HEK293 (cell line): ENCODE measurements around the gene PLAU.

Experiments used
- CTCF ChIA-PET: fragments of 350-600 bp; formaldehyde crosslinking; extraction: SDS; loops from one replicate; lab custom pipeline; 2021; ENCODE audit warnings: antibody characterized with exemption; lab: Yijun Ruan, JAX
- POLR2A ChIA-PET: fragments of 300-600 bp; formaldehyde crosslinking; extraction: SDS; loops from one replicate; lab custom pipeline; 2020; ENCODE audit warnings: antibody characterized with exemption, inconsistent platforms; lab: Yijun Ruan, JAX
- H3K27ac ChIP-seq: fragments of 200-500 bp; sonication (Bioruptor generic); 2 replicates; pipeline ENCODE4 v1.5.1; 2014; ENCODE audit warnings: low read depth, low read length, control low read depth, inconsistent platforms; ENCODE audit errors: extremely low read depth
- H3K36me3 ChIP-seq, 2 experiments: fragments of 200-500 bp in 1 of 2; sonication (Bioruptor generic) in 1 of 2; 1 replicate in 1 of 2; 2 replicates in 1 of 2; pipeline ENCODE4 v1.5.1; 2014 to 2017; ENCODE audit warnings: inconsistent platforms in 2 of 2, low read length in 2 of 2; ENCODE audit not compliant: control insufficient read depth in 2 of 2, insufficient read depth in 1 of 2
- H3K4me1 ChIP-seq: fragments of 200-500 bp; sonication (Bioruptor generic); 2 replicates; pipeline ENCODE4 v1.5.1; 2014; ENCODE audit warnings: mild to moderate bottlenecking, low read length, inconsistent platforms; ENCODE audit not compliant: control insufficient read depth, insufficient read depth
- H3K4me3 ChIP-seq: 2 replicates; pipeline ENCODE4 v1.5.1; 2011; ENCODE audit warnings: low read depth, mild to moderate bottlenecking, control low read depth, low read length, moderate library complexity
- H3K9me3 ChIP-seq: fragments of 200-500 bp; sonication (Bioruptor generic); 2 replicates; pipeline ENCODE4 v1.5.1; 2014; ENCODE audit warnings: low read depth, low read length, inconsistent platforms; ENCODE audit not compliant: control insufficient read depth, insufficient read depth
- FEZF1 ChIP-seq: fragments of 450-650 bp; formaldehyde crosslinking; IDR thresholded peaks from 2 replicates; pipeline ENCODE4 v1.5.1; 2016; ENCODE audit warnings: missing biosample characterization, missing genetic modification characterization
- REPIN1 ChIP-seq: fragments of 450-650 bp; formaldehyde crosslinking; IDR thresholded peaks from 2 replicates; pipeline ENCODE4 v1.5.1; 2017; ENCODE audit warnings: missing biosample characterization, missing genetic modification characterization, low read depth
- SP2 ChIP-seq: fragments of 450-650 bp; formaldehyde crosslinking; IDR thresholded peaks from 2 replicates; pipeline ENCODE4 v1.5.1; 2016; ENCODE audit warnings: missing biosample characterization, missing genetic modification characterization
- ZBTB7A ChIP-seq: fragments of 450-650 bp; formaldehyde crosslinking; IDR thresholded peaks from 2 replicates; pipeline ENCODE4 v1.5.1; 2016; ENCODE audit warnings: low read depth, missing biosample characterization, missing genetic modification characterization
- ZFP41 ChIP-seq: fragments of 450-650 bp; formaldehyde crosslinking; IDR thresholded peaks from 2 replicates; pipeline ENCODE4 v1.5.1; 2016; ENCODE audit warnings: missing biosample characterization, missing genetic modification characterization, borderline replicate concordance
- ZNF132 ChIP-seq: fragments of 450-650 bp; formaldehyde crosslinking; IDR thresholded peaks from 2 replicates; pipeline ENCODE4 v1.5.1; 2017; ENCODE audit warnings: missing biosample characterization, missing genetic modification characterization, borderline replicate concordance
- ZNF19 ChIP-seq: fragments of 450-650 bp; formaldehyde crosslinking; IDR thresholded peaks from 2 replicates; pipeline ENCODE4; 2016; ENCODE audit warnings: missing biosample characterization, missing genetic modification characterization, low read depth
- ZNF223 ChIP-seq: fragments of 450-650 bp; formaldehyde crosslinking; IDR thresholded peaks from 2 replicates; pipeline ENCODE4 v1.5.1; 2016; ENCODE audit warnings: missing biosample characterization, missing genetic modification characterization
- ZNF341 ChIP-seq: fragments of 450-650 bp; formaldehyde crosslinking; IDR thresholded peaks from 2 replicates; pipeline ENCODE4; 2016; ENCODE audit warnings: low read depth, missing biosample characterization, missing genetic modification characterization
- ZNF366 ChIP-seq: fragments of 450-650 bp; formaldehyde crosslinking; conservative IDR thresholded peaks from 2 replicates; pipeline ENCODE4 v1.5.1; 2016; ENCODE audit warnings: missing biosample characterization, missing genetic modification characterization
- ZNF37A ChIP-seq: fragments of 450-650 bp; IDR thresholded peaks from 2 replicates; pipeline ENCODE4 v1.5.1; 2018; ENCODE audit warnings: missing biosample characterization, missing genetic modification characterization
- ZNF501 ChIP-seq: fragments of 450-650 bp; formaldehyde crosslinking; IDR thresholded peaks from 2 replicates; pipeline ENCODE4 v1.5.1; 2016; ENCODE audit warnings: missing biosample characterization, missing genetic modification characterization
- ZNF600 ChIP-seq: fragments of 450-650 bp; formaldehyde crosslinking; IDR thresholded peaks from 2 replicates; pipeline ENCODE4 v1.5.1; 2016; ENCODE audit warnings: missing biosample characterization, missing genetic modification characterization
- ZNF670 ChIP-seq: fragments of 450-650 bp; formaldehyde crosslinking; IDR thresholded peaks from 2 replicates; pipeline ENCODE4 v1.5.1; 2016; ENCODE audit warnings: missing biosample characterization, missing genetic modification characterization, low read depth
- ZNF791 ChIP-seq: fragments of 450-650 bp; formaldehyde crosslinking; IDR thresholded peaks from 2 replicates; pipeline ENCODE4 v1.5.1; 2016; ENCODE audit warnings: missing biosample characterization, missing genetic modification characterization
- ZNF843 ChIP-seq: fragments of 450-650 bp; formaldehyde crosslinking; IDR thresholded peaks from 2 replicates; pipeline ENCODE4 v1.5.1; 2016; ENCODE audit warnings: missing biosample characterization, missing genetic modification characterization
- TF ChIP-seq, protein P1 (sequence below): fragments of 450-650 bp; formaldehyde crosslinking; IDR thresholded peaks from 2 replicates; pipeline ENCODE4 v1.5.1; 2017; ENCODE audit warnings: missing biosample characterization, mild to moderate bottlenecking, missing genetic modification characterization, moderate library complexity
- TF ChIP-seq, protein P2 (sequence below): fragments of 450-650 bp; formaldehyde crosslinking; IDR thresholded peaks from 2 replicates; pipeline ENCODE4 v1.5.1; 2016; ENCODE audit warnings: missing biosample characterization, missing genetic modification characterization
- TF ChIP-seq, protein P3 (sequence below): fragments of 450-650 bp; formaldehyde crosslinking; IDR thresholded peaks from 2 replicates; pipeline ENCODE4 v1.5.1; 2016; ENCODE audit warnings: missing biosample characterization, missing genetic modification characterization, borderline replicate concordance
- TF ChIP-seq, protein P4 (sequence below): fragments of 450-650 bp; formaldehyde crosslinking; IDR thresholded peaks from 2 replicates; pipeline ENCODE4 v1.5.1; 2016; ENCODE audit warnings: missing biosample characterization, missing genetic modification characterization
- TF ChIP-seq, protein P5 (sequence below): fragments of 450-650 bp; formaldehyde crosslinking; IDR thresholded peaks from 2 replicates; pipeline ENCODE4 v1.5.1; 2016; ENCODE audit warnings: missing biosample characterization, missing genetic modification characterization

PLAU gene

DNA sequence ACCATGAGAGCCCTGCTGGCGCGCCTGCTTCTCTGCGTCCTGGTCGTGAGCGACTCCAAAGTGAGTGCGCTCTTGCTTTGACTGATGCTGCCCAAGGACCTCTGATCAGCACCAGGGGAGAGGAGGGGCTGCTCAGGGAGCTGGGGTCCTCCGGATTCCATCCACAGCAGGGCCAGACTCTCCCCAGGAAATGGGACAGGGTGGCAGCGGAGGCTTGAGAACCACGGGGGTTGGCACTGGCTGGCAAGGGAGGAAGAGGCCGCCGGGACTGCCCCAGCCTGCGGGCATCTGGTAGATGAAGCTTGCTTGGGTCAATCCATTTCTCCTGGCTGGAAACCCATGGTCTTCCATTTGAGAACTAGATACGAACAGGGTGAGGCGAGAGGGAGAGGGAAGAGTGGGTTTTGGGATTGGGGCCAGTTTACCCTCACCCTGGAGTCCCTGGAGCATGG, 647 bp downstream of the PLAU start:
- POLR2A ChIA-PET, result no interaction called here
- no peak overlapping the region; the same call in 1 of the 2 replicates for H3K27ac ChIP-seq
- CTCF ChIA-PET, result interaction anchor here (0.7 kb wide), 1 partner anchor 29 kb away, joined by 4 read pairs; no protein-coding TSS in a partner anchor
- TF ChIP-seq ZNF341 (tag by site-specific recombination) (no peak), ZNF600 (tag by site-specific recombination) (0 out of 2 replicates have a peak, but pooled peaks have one; percentile 5), ZNF843 (tag by site-specific recombination) (no peak), SP2 (no peak), ZNF501 (no peak), ZNF37A (tag by site-specific recombination) (no peak)
- TF ChIP-seq, protein P1, sequence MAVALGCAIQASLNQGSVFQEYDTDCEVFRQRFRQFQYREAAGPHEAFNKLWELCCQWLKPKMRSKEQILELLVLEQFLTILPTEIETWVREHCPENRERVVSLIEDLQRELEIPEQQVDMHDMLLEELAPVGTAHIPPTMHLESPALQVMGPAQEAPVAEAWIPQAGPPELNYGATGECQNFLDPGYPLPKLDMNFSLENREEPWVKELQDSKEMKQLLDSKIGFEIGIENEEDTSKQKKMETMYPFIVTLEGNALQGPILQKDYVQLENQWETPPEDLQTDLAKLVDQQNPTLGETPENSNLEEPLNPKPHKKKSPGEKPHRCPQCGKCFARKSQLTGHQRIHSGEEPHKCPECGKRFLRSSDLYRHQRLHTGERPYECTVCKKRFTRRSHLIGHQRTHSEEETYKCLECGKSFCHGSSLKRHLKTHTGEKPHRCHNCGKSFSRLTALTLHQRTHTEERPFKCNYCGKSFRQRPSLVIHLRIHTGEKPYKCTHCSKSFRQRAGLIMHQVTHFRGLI (tag by site-specific recombination), result no peak
- TF ChIP-seq, all 188 proteins: peak for 1
- no peaks in the 10 kb centered on the region for H3K4me1 ChIP-seq
- no peaks in the 10 kb centered on the region for H3K9me3 ChIP-seq
- peak overlapping the region; percentile 35 for H3K4me3 ChIP-seq
- H3K36me3 ChIP-seq, result peaks cover 0 to 4% of the 10 kb centered on the region in 2 experiments; a peak in 1 of 3 replicates

DNA sequence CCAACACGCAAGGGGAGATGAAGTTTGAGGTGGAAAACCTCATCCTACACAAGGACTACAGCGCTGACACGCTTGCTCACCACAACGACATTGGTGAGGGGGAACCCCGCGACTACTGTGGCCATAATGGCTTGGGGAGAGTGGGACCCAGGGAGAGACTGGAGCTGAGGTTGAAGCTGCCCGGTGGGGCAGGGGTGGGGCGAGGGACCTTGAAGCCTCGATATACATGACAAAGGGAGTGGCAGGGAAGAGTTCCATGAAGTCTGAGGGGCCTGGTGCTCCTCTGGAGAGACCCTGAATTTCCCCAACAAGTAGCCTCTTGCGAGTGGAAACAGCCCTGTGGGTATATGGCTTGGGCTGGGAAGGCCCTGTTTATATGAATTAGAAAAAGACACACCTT, 3.1 kb downstream of the PLAU start:
- TF ChIP-seq, protein P2, sequence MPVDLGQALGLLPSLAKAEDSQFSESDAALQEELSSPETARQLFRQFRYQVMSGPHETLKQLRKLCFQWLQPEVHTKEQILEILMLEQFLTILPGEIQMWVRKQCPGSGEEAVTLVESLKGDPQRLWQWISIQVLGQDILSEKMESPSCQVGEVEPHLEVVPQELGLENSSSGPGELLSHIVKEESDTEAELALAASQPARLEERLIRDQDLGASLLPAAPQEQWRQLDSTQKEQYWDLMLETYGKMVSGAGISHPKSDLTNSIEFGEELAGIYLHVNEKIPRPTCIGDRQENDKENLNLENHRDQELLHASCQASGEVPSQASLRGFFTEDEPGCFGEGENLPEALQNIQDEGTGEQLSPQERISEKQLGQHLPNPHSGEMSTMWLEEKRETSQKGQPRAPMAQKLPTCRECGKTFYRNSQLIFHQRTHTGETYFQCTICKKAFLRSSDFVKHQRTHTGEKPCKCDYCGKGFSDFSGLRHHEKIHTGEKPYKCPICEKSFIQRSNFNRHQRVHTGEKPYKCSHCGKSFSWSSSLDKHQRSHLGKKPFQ (tag by site-specific recombination), result no peak
- TF ChIP-seq ZNF670 (tag by site-specific recombination), result no peak
- no peak for TF ChIP-seq ZNF132 (tag by site-specific recombination)
- TF ChIP-seq, protein P3, sequence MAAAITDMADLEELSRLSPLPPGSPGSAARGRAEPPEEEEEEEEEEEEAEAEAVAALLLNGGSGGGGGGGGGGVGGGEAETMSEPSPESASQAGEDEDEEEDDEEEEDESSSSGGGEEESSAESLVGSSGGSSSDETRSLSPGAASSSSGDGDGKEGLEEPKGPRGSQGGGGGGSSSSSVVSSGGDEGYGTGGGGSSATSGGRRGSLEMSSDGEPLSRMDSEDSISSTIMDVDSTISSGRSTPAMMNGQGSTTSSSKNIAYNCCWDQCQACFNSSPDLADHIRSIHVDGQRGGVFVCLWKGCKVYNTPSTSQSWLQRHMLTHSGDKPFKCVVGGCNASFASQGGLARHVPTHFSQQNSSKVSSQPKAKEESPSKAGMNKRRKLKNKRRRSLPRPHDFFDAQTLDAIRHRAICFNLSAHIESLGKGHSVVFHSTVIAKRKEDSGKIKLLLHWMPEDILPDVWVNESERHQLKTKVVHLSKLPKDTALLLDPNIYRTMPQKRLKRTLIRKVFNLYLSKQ (tag by site-specific recombination), result no peak
- no peak for TF ChIP-seq ZNF19 (tag by site-specific recombination)
- CTCF ChIA-PET, result interaction anchor here (1.7 to 3.0 kb wide), 2 partner anchors 26 to 43 kb away, joined by 5 to 12 read pairs; no protein-coding TSS in a partner anchor
- H3K4me3 ChIP-seq, result no peak overlapping the region
- no peak overlapping the region for H3K27ac ChIP-seq
- H3K4me1 ChIP-seq, result no peaks in the 10 kb centered on the region
- POLR2A ChIA-PET, result no interaction called here
- no peaks in the 10 kb centered on the region for H3K9me3 ChIP-seq
- H3K36me3 ChIP-seq, result peaks cover 0 to 5% of the 10 kb centered on the region in 2 experiments; a peak in 1 of 3 replicates

DNA sequence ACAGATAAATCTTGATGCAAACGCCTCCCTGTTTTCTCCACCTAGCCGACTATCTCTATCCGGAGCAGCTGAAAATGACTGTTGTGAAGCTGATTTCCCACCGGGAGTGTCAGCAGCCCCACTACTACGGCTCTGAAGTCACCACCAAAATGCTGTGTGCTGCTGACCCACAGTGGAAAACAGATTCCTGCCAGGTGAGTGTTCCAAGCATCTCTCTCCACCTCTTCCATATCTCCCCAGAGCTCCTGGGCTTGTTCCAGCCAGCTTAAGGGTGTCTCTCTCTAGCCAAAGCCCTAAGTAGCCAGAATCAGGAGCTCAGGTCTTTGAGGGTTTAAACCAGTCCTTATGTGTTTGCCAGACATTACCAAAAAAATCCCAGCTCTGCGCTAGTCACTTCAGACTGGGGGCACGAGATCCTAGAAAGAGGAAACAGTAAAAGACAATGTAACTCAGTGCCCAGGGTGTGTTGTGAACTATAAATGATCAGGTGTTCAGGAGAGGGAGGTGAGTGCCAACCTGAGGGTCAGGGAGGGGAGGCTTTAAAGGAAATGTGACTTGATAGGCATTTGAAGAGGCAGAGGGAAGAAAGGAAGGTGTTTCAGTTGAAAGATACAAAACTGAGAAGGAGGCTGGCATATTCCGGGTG, 4.4 kb downstream of the PLAU start:
- Histone ChIP-seq H3K36me3 (peaks cover 0 to 5% of the 10 kb centered on the region in 2 experiments; a peak in 1 of 3 replicates), H3K4me3 (no peak overlapping the region), H3K4me1 (no peaks in the 10 kb centered on the region), H3K9me3 (no peaks in the 10 kb centered on the region), H3K27ac (no peak overlapping the region)
- ChIA-PET POLR2A (no interaction called here), CTCF (interaction anchor here (0.7 to 3.0 kb wide), 4 partner anchors 12 to 41 kb away, joined by 3 to 12 read pairs (median 4); no protein-coding TSS in a partner anchor)
- TF ChIP-seq ZFP41 (tag by site-specific recombination) (no peak), REPIN1 (tag by site-specific recombination) (no peak), ZNF791 (tag by site-specific recombination) (no peak), ZNF223 (tag by site-specific recombination) (no peak), ZNF366 (tag by site-specific recombination) (no peak), FEZF1 (tag by site-specific recombination) (no peak), ZBTB7A (tag by site-specific recombination) (no peak)
- TF ChIP-seq, protein P4, sequence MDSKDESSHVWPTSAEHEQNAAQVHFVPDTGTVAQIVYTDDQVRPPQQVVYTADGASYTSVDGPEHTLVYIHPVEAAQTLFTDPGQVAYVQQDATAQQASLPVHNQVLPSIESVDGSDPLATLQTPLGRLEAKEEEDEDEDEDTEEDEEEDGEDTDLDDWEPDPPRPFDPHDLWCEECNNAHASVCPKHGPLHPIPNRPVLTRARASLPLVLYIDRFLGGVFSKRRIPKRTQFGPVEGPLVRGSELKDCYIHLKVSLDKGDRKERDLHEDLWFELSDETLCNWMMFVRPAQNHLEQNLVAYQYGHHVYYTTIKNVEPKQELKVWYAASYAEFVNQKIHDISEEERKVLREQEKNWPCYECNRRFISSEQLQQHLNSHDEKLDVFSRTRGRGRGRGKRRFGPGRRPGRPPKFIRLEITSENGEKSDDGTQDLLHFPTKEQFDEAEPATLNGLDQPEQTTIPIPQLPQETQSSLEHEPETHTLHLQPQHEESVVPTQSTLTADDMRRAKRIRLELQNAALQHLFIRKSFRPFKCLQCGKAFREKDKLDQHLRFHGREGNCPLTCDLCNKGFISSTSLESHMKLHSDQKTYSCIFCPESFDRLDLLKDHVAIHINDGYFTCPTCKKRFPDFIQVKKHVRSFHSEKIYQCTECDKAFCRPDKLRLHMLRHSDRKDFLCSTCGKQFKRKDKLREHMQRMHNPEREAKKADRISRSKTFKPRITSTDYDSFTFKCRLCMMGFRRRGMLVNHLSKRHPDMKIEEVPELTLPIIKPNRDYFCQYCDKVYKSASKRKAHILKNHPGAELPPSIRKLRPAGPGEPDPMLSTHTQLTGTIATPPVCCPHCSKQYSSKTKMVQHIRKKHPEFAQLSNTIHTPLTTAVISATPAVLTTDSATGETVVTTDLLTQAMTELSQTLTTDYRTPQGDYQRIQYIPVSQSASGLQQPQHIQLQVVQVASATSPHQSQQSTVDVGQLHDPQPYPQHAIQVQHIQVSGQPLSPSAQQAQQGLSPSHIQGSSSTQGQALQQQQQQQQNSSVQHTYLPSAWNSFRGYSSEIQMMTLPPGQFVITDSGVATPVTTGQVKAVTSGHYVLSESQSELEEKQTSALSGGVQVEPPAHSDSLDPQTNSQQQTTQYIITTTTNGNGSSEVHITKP (tag by site-specific recombination), result no peak
- TF ChIP-seq, protein P5, sequence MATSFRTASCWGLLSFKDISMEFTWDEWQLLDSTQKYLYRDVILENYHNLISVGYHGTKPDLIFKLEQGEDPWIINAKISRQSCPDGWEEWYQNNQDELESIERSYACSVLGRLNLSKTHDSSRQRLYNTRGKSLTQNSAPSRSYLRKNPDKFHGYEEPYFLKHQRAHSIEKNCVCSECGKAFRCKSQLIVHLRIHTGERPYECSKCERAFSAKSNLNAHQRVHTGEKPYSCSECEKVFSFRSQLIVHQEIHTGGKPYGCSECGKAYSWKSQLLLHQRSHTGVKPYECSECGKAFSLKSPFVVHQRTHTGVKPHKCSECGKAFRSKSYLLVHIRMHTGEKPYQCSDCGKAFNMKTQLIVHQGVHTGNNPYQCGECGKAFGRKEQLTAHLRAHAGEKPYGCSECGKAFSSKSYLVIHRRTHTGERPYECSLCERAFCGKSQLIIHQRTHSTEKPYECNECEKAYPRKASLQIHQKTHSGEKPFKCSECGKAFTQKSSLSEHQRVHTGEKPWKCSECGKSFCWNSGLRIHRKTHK (tag by site-specific recombination), result no peak
